Stomach smooth muscle (tissue), 2 donors: Measurements from ENCODE around the gene SUGT1.
"Not testable (repeated sequence)": the region's sequence is repeated elsewhere in the genome, so short reads cannot be mapped to it uniquely, and the experiment has no call there.

Experiments used
- H3K27ac ChIP-seq: one replicate; pipeline ENCODE4 v1.7.0; 2013; ENCODE audit warnings: mild to moderate bottlenecking, low read length, inconsistent platforms
- H3K27me3 ChIP-seq, 2 donors: one replicate each; pipeline ENCODE4 v1.7.0; 2013; ENCODE audit warnings: low read length in 2 of 2; ENCODE audit not compliant: insufficient read depth in 2 of 2, control insufficient read depth in 1 of 2
- H3K36me3 ChIP-seq, 2 donors: one replicate each; pipeline ENCODE4 v1.7.0; 2013; ENCODE audit warnings: low read length in 2 of 2; ENCODE audit not compliant: control insufficient read depth in 2 of 2, insufficient read depth in 2 of 2
- H3K4me1 ChIP-seq: one replicate; pipeline ENCODE4 v1.7.0; 2013; ENCODE audit warnings: low read length; ENCODE audit not compliant: control insufficient read depth, insufficient read depth
- H3K4me3 ChIP-seq, 2 donors: one replicate each; pipeline ENCODE4 v1.7.0; 2013; ENCODE audit warnings: low read length in 2 of 2
- H3K9ac ChIP-seq, 2 donors: one replicate each; pipeline ENCODE4 v1.7.0; 2013; ENCODE audit warnings: low read length in 2 of 2, mild to moderate bottlenecking in 1 of 2
- H3K9me3 ChIP-seq, 2 donors: one replicate each; pipeline ENCODE4 v1.7.0; 2013; ENCODE audit warnings: low read length in 2 of 2; ENCODE audit not compliant: control insufficient read depth in 2 of 2
- donor health status: healthy.
- donor health status: Pancreatic carcinoma.

SUGT1 gene

DNA sequence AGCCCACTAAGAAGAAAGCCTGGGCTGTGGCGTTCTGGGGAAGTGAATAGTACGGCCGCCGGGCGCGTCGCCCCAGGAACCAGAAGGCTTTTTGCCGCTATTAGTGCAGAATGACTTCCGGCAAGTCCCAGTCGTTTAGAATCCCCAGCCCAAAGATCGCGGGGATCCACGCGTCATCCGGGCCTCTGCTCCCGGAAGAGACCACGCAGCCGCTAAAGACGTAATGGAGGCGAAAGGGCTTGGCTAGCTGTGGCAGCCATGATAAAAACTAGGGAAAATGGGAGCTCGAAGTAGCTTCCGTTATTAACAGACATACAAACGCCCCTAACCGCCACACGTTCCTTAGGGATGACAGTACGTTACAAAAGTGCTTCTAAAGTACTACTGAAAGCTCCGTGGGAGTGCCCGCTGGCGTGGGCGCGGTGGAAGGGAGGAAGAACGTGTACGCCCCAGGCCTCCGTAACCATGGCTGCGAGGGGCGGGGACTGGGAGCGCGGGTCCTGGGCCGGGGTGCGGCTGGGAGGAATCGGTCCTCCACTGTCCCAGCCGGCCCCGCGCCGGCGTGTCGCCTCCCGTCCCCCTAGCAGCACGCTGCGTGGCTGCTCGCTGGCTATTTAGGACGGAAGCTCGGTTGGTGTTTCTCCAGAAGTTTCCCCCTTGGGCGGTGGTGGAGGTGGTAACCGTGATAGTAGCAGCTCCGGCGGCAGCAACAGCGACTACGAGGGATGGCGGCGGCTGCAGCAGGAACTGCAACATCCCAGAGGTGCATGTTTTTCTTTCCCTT is at the start of gene SUGT1:
Gene SUGT1 (plus strand): TSS at position 641 of the 784 bp plus-strand sequence. CDS start 85 bp downstream, at position 726.
- H3K27ac ChIP-seq = peak within 1 kb of the TSS; percentile 98
- H3K36me3 ChIP-seq = peaks cover 3 to 5% of the 10 kb centered on the region in 2 donors
- H3K4me1 ChIP-seq = peaks cover 4% of the 10 kb centered on the region

DNA sequence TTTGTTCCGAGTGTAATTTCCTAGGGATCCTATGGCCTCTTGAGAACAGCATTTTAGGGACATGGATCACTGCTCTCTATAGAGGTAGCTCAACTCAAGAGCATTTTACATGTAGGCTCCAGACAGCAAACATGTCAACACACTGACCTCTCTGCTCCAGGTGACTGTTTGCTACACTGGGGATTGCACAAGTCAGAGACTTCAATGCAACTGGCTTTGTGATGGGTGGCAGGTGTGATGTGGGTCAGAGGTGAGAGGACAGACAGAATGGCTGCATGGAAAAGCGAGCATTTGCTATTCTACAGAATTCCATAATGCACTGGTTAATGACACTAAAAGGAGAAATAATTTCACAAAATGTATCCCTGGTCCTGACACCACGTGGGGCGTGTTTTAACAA is 49.3 kb upstream of the SUGT1 start:
- not testable (repeated sequence) for H3K4me3 ChIP-seq, H3K9me3 ChIP-seq, H3K4me1 ChIP-seq, H3K9ac ChIP-seq, H3K36me3 ChIP-seq, H3K27ac ChIP-seq, H3K27me3 ChIP-seq

More for the DNA sequence above, at the start of gene SUGT1:
- Histone ChIP-seq H3K9me3 (no peaks in the 10 kb centered on the region), H3K27me3 (no peaks in the 10 kb centered on the region), H3K4me3 (peak within 1 kb of the TSS; percentile 97 to 99), H3K9ac (peak within 1 kb of the TSS; percentile 98 to 99)

- H3K4me3 ChIP-seq, H3K27me3 ChIP-seq: not testable (repeated sequence)
Measured at GRCh38 chr13:52606126-52606525, 46.5 kb upstream of the SUGT1 start.

GRCh38 chr13:52606795-52607194 is 45.8 kb upstream of the SUGT1 start:
- H3K4me3 ChIP-seq, H3K27ac ChIP-seq, H3K4me1 ChIP-seq, H3K9me3 ChIP-seq, H3K9ac ChIP-seq, H3K27me3 ChIP-seq, H3K36me3 ChIP-seq: not testable (repeated sequence)

More at GRCh38 chr13:52606126-52606525, 46.5 kb upstream of the SUGT1 start:
- H3K9me3 ChIP-seq, H3K27ac ChIP-seq, H3K9ac ChIP-seq, H3K36me3 ChIP-seq, H3K4me1 ChIP-seq: not testable (repeated sequence)

GRCh38 chr13:52608184-52608583 is 44.5 kb upstream of the SUGT1 start:
- not testable (repeated sequence) for H3K9me3 ChIP-seq, H3K4me3 ChIP-seq, H3K27me3 ChIP-seq, H3K36me3 ChIP-seq, H3K4me1 ChIP-seq, H3K27ac ChIP-seq, H3K9ac ChIP-seq

DNA sequence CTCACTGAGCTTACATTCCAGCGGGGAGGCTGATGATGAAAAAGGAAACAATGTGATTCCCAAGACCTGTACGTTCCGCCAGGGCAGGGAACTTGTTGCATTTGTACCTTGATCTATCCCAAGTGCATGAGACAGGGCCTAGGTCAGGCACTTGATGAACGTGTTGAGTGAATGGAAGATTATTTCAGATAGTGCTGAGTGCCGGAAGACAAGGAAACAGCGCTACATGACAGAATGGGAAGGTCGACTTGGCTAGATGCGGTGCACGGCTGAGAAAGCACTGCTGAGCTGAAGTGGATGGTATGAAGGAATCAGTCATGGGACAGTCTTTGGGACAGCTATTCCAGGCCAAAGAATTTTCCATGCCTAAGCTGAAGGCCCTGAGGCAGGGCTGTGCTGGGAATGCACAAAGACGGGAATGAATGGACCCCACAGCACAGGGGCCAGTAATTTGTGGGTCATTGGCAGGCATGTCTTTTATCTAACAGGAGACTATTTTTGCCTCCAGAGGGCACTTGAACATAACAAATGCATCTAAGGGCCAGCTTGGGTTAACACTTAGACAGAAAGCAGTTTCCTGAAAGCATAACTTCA is 43.5 kb upstream of the SUGT1 start:
- not testable (repeated sequence) for H3K27me3 ChIP-seq

DNA sequence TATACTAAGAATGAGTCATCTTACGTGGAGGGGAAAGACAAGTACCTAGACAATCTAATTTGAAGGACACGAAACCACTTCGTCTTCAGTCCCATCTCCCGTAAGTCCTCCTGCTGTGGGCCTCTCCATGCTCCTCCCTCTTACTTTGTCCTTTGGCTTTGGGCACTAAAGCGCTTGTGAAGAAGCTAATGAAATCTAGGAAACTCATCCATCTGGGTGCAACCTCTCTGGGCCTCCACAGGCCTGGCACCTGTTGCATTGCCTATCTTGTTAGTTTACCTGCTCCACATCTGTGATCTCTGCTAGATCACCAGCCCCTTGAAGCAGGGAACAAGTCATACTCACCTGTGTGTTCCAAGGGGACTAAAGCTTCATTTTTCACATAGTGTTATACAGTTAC is 42.5 kb upstream of the SUGT1 start:
- not testable (repeated sequence) for H3K36me3 ChIP-seq, H3K27me3 ChIP-seq, H3K4me3 ChIP-seq, H3K4me1 ChIP-seq, H3K9ac ChIP-seq, H3K27ac ChIP-seq, H3K9me3 ChIP-seq

More for the DNA sequence above, 43.5 kb upstream of the SUGT1 start:
- not testable (repeated sequence) for H3K4me3 ChIP-seq, H3K27ac ChIP-seq, H3K9me3 ChIP-seq, H3K36me3 ChIP-seq, H3K4me1 ChIP-seq, H3K9ac ChIP-seq

DNA sequence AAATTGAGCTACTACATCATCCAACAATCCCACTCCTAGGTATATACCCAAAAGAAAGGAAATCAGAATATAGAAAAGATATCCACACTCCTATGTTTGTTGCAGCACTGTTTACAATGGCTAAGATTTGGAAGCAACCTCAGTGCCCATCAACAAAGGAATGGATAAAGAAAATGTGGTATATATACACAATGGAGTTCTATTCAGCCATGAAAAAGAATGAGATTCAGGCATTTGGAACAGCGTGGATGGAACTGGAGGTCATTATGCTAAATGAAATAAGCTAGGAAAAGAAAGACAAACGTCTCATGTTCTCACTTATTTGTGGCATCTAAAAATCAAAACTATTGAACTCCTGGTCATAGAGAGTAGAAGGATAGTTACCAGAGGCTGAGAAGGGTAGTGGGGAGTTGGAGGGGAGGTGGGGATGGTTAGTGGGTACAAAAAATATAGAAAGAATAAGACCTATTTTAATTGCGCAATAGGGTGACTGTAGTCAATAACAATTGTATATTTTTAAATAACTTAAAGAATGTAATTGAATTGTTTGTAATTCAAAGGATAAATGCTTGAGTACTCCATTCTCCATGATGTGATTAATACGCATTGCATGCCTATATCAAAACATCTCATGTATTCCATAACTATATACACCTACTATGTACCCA is 37.4 kb upstream of the SUGT1 start:
- Histone ChIP-seq H3K4me1 (peaks cover 6% of the 10 kb centered on the region), H3K36me3 (no peaks in the 10 kb centered on the region), H3K9ac (no peak overlapping the region), H3K4me3 (no peak overlapping the region), H3K27me3 (no peaks in the 10 kb centered on the region), H3K27ac (no peak overlapping the region), H3K9me3 (no peaks in the 10 kb centered on the region)

DNA sequence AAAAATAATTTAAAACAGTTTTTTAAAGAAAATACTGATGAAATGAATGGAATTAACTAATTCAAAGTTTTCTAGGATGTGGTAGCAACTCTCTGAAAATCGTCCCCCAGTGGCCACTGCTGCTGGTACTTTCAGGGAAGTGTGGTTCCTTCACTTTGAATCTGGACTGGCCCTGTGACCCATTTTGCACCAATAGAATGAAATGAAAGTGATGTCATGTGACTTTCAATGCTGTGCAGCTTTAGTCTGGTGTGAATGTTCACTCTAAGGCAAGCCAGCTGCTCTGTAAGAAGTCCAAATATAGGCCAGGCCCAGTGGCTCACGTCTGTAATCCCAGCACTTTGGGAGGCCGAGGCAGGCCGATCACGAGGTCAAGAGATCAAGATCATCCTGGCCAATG is 36.8 kb upstream of the SUGT1 start:
- Histone ChIP-seq H3K36me3 (no peaks in the 10 kb centered on the region), H3K27ac (no peak overlapping the region), H3K9ac (no peak overlapping the region), H3K9me3 (no peaks in the 10 kb centered on the region), H3K4me3 (no peak overlapping the region), H3K4me1 (peaks cover 6% of the 10 kb centered on the region), H3K27me3 (no peaks in the 10 kb centered on the region)

GRCh38 chr13:52617070-52618060 is 35.3 kb upstream of the SUGT1 start:
- peak overlapping the region; percentile 58 to 84 for H3K9ac ChIP-seq
- H3K27me3 ChIP-seq = no peaks in the 10 kb centered on the region
- peak overlapping the region; percentile 75 for H3K27ac ChIP-seq
- no peaks in the 10 kb centered on the region for H3K36me3 ChIP-seq
- peaks cover 6% of the 10 kb centered on the region for H3K4me1 ChIP-seq
- peak overlapping the region; percentile 87 to 91 for H3K4me3 ChIP-seq
- no peaks in the 10 kb centered on the region for H3K9me3 ChIP-seq
